Stimulated activated CD4-positive, alpha-beta T cell treated with anti-CD3 and anti-CD28 coated beads, Interleukin-15, amount 100 ng/mL, for 1 hour (primary cell): Measurements from ENCODE around the gene SLC2A13.
"Not testable (repeated sequence)": the region's sequence is repeated elsewhere in the genome, so short reads cannot be mapped to it uniquely, and the experiment has no call there.

ENCODE experiments used
- DNase-seq, 2 donors: peaks; one replicate each; pipeline ENCODE4 v3.0.0-alpha.2; 2020; ENCODE audit warnings: low read depth in 1 of 2, low spot score in 1 of 2

SLC2A13 gene

DNA sequence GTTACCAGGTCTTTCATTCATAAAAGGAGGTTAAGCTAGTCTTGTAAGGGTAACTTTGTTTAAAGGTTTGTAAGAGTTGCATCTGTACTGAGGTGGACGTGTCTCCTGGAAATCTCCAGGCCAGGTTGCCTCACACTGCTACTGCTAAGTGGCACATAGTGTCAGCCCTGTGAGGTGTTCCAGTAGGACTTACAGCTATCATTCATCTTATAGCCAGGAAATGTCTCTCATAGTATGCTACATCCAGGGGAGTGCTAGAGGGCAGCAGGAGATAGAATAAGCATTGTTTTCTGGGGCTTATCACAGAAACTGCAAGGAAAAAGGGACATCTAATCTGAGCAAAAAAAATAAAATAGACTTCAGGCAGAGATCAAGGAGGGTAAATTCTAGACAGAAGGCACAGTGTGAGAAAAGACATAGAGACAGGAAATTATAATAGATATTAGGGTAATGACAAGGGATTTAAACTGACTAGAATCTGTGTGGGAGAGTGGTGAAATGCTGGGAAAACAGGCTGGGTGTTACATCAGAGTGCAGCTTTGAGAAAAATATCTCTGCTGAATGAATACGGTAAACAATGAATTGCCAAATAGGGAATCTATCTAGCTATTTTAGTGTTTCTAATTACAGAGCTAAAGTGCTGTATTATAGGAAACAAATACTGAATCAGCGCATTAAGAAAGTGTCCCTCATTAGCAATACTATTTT is 281.2 kb downstream of the SLC2A13 start:
- no peak for DNase-seq

- DNase-seq = no peak
Measured at GRCh38 chr12:39816671-39817185, 289.2 kb downstream of the SLC2A13 start.

GRCh38 chr12:39815746-39816145 is 290.1 kb downstream of the SLC2A13 start:
- DNase-seq = no peak

- no peak for DNase-seq
Measured at GRCh38 chr12:39814626-39815025, 291.3 kb downstream of the SLC2A13 start.

DNA sequence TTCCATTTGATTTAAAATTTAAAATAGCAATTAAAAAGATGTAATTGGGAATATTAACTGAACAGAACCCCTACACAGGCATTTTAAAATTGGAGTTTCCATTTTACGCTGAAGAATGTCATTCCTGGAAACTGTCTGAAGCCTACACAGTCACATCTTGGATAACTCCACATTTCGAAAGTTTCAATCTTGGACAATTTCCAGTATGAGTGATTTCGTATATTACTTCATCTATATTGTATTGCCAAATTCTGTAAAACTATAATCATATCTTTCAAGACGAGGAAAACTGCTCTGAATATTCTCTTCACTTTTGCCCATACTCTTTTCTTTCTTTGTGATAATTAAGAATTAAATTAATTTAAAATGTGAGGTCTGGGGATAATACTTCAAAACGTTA is 292.1 kb downstream of the SLC2A13 start:
- no peak for DNase-seq

GRCh38 chr12:39812456-39812855 is 293.4 kb downstream of the SLC2A13 start:
- not testable (repeated sequence) for DNase-seq

DNA sequence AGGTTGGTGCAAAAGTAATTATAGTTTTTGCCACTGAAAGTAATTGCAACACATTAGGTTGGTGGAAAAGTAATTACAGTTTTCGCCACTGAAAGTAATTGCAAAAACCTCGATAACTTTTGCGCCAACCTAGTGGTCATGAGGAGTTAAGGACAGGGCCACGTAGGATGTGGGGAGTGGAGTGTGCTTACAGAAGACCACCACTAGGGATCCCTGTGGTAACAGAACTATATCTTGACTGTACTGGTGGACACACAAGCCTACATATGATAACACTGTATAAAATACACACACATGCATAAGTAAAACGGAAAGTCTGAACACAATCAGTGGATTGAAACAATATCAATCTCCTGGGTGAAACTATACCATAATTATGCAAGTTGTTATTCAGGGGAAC is 298.8 kb downstream of the SLC2A13 start:
- DNase-seq = no peak

- DNase-seq = no peak
Measured at GRCh38 chr12:39805651-39806050, 300.2 kb downstream of the SLC2A13 start.

DNA sequence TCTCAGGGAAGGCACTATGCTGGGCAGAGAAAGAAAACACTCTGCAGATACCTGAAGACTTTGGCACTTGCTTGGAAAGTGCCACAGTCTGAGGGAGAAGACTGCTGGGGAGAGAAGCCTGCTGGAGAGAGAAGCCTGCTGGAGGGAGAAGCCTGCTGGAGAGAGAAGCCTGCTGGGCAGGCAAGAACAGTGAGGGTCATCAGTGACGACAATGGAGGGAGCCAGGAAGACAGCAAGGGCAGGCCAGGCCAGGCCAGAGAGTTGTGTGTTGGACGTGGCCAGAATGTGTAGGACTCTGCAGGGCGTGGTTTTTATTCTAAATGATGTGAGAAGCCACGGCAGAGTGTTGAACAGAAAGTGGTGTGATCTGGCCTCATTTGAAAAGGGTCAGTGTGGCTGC is 301.0 kb downstream of the SLC2A13 start:
- no peak for DNase-seq

DNA sequence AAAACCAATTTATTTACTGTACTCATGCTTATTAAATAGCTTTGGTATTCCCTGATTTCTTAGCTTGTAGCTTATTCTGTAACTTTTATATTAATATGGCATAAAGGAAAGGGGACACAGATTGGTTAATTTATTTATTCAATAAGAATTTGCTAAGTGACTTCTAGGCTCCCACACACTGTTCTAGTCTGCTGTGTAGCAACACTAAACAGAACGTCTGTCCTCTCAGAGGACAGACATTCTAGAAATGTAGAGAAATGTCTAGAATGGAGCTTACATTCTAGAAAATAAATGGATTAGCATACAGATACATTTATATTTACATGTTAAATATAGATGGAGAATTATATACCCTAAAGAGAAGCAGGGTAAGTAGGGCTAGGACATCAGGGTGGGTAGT is 301.4 kb downstream of the SLC2A13 start:
- no peak for DNase-seq

- DNase-seq = no peak
Measured at GRCh38 chr12:39803151-39803550, 302.7 kb downstream of the SLC2A13 start.

DNA sequence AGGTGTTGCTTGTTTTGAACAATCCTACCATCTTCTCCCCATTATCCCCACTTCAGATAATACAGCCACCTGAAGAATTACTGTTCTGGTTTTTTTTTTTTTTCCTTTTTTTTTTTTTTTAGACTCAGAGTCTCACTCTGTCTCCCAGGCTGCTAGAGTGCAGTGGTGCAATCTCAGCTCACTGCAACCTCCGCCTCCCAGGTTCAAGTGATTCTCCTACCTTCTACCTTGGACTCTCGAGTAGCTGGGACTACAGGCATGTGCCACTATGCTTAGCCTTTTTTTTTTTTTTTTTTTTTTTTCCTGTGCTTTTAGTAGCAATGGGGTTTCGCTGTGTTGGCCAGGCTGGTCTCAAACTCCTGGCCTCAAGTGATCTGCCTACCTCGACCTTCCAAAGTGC is 306.9 kb downstream of the SLC2A13 start:
- no peak for DNase-seq

- no peak for DNase-seq
Measured at GRCh38 chr12:39798429-39798828, 307.5 kb downstream of the SLC2A13 start.

DNA sequence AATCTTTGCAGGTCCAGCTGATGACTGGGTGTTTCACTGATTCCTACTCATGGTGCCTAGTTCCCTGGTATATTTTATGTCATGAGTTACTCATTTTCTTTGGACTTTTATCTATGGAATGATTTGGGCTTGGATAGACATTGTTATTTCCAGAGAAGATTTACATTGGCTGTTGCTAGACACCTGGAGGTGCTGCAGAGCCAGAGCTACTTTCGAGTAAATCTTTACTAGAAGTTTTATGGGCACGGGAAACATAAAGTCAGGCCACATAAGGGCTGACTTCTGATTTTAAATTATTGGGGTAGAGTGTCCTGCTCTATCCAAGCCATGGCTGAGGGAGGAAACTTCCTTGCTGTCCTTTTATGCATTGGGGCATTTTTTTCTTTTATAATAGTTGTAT is 310.4 kb downstream of the SLC2A13 start:
- no peak for DNase-seq

DNA sequence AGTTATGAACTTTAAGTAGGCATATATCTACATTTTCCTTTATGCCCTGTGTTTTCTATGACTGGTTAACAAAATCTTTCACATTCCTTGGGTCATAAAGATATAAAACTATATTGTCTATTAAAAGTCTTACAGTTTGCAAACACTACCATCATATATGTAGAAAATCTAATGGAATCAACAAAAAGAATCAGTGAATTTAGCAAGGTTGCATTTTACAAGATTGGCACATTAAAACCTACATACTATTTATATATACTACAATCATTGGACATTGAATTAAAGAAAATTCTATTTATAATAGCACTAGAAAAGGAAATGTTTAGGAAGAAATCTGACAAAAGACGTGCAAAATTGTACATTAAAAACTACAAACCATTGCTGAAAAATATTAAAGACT is 312.9 kb downstream of the SLC2A13 start:
- DNase-seq = no peak

DNA sequence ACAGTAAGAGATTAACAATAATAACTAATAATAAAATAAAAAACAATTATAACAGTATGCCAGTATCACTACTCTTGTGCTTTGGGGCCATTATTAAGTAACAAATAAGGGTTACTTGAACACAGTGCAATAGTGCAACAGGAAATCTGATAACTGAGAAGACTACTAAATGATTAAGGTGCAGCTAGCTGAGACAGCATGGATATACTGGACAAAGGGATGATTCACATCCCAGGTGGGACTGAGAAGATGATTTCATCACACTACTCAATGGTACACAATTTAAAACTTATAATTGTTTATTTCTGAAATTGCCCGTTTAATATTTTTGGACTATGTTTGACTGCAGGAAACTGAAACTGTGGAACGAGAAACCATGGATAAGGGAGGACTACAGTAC is 317.6 kb downstream of the SLC2A13 start:
- no peak for DNase-seq

- not testable (repeated sequence) for DNase-seq
Measured at GRCh38 chr12:39785814-39786213, 320.1 kb downstream of the SLC2A13 start.

- no peak for DNase-seq
Measured at GRCh38 chr12:39782026-39782545, 323.8 kb downstream of the SLC2A13 start.

- no peak for DNase-seq
Measured at GRCh38 chr12:39780913-39781446, 324.9 kb downstream of the SLC2A13 start.

DNA sequence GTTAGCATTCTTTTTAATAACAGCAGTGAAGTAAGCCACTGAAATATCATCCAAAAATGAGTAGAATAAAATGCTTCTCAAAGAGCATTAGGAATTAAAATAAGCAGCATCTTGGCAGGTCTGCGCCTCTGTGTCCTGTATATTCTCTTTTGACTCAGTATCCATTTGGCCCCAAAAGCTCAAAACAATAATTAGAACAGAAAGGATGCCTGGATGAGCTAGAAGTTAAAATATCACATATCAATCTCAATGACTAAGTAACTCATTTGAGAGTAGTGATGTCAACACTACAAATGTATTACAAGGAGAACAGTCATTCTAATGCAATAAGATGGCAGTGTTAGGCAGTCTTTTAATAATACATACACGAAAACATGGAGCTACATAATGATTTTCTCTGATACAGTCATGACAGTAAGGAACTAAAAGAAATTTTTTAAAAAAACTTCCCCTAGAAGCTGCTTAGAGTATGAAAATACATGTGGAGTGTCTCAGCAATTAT is 325.4 kb downstream of the SLC2A13 start:
- DNase-seq = no peak

DNA sequence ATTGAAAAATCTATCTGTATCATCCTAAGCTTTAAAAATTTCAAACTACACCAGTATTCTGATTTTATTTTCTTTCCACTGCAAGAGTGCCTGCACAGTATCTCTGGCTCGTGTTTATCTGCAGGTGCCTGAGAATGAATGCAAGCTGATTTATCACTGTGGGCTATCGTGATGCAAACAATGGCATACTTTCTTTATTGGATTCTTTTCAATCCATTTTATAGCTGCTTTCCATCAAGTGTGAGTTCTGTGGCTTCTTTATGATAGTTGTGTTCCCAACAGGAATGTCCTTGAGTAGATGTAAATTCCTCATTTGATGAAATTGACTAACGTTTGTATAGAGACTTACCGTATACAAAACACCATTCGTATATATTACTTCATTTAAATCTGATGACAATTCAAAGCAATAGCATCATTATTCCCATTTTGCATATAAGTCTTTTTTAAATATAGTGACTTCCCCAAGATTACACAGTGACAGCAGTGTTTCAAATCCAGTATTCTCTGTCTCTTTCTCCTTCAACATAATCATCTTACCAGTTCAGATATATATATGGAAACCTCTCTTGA is 326.0 kb downstream of the SLC2A13 start:
- DNase-seq = no peak

GRCh38 chr12:39777465-39777864 is 328.4 kb downstream of the SLC2A13 start:
- DNase-seq = no peak
